Smooth muscle cell of trachea (primary cell): ENCODE data around the gene ADAD1. TPM values are rescaled to one million over a fixed set of nuclear protein-coding genes. Genes with fewer than 3 reads are reported as not detected.

Source experiments
- total RNA-seq: library from RNA; depleted of rRNA; stranded (reverse); fragments of >200 nt; gene quantifications from 2 replicates; pipeline ENCODE4 v1.2.1, GENCODE V29; 2014

ADAD1 gene
- not detected in 2 replicates for total RNA-seq

DNA sequence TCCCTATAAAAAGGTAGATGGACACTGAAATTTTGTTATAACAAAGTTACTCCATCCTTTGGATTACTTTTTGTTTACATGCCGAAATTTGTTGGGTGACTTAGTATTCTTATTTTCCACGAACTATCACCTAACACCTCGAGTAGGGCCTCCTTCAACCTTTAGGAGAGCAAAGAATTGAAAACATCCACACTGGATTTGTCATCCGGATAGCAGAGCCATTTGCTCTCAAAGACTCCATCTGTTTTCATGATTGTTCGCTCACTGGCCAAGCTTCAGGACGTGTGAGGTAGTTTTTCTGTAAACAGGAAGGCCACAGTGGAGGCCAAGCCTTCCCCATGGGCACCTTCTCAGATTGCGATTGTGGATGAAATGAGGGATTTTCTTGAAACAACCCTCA, at the start of gene ADAD1:
TSS of gene ADAD1 (plus strand) at position 301 of the 400 bp plus-strand sequence. CDS start 1,059 bp downstream, outside the sequence.

DNA sequence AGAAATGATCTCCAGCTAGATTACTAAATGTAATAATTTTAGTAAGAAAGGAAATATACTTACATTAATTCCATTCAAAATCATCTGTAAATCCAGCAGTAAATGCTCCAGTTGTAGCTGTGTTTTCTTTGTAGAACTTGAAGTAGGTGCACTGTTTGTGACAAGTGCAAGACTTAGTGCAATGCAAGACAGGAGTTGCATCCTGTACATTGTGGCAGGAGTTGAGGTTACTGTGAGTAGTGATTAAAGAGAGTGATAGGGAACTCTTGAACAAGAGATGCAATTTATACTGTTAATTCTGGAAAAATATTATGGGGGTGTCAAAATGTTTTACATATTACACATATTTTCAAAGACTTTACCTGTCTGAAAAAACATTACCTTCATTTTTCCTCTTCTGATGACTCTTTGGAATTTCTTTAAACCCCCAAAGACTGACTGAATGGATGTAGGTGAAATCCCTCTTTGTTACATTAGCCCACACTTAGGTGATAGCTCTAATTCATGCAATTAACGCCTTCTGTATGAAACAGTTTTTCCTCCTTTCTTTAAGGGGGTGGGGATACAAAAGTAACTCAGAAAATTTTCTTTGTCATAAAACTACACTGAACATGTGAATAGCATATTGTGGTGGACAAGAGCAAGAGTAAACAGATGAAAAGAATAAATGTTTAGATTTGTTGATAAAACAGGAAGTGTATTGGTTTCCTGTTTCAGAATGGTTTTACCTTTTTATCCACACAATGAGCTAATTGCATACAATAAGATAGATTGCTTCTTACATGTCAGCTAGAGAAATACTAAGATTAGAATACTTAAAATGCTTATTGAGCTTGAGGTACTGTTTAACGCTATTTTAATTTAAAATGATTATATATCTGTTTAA, 77.7 kb downstream of the ADAD1 start, which contains the start of gene IL2:
TSS of gene IL2 (minus strand) at position 495 of the 886 bp plus-strand sequence. CDS start at position 210, 285 bp downstream.

Other genes starting within 250 kb of the ADAD1 start
- gene BLTP1, start 226.7 kb upstream of the ADAD1 start, total RNA-seq = 96.3 and 129 TPM in 2 replicates
- gene IL2, start 77.7 kb downstream of the ADAD1 start, total RNA-seq = not detected in 2 replicates
- gene IL21, start 242.1 kb downstream of the ADAD1 start, total RNA-seq = not detected in 2 replicates